Osteoblast (primary cell): ENCODE results near the gene MAD1L1. TPM values are rescaled to one million over a fixed set of nuclear protein-coding genes. Genes with fewer than 3 reads are reported as not detected.

Experiments used
- DNase-seq: peaks from one replicate; pipeline ENCODE4 v3.0.0; 2011; ENCODE audit warnings: low spot score, mixed read lengths; ENCODE audit not compliant: insufficient read length; ENCODE audit errors: missing footprints
- H2AFZ ChIP-seq: 2 replicates; pipeline ENCODE4 v1.6.0; 2011; ENCODE audit warnings: mild to moderate bottlenecking, low read length
- H3K27ac ChIP-seq: 2 replicates; pipeline ENCODE4 v1.5.1; 2011; ENCODE audit warnings: mild to moderate bottlenecking, low read depth, low read length, moderate library complexity
- H3K27me3 ChIP-seq: 2 replicates; pipeline ENCODE4 v1.6.0; 2012; ENCODE audit warnings: mild to moderate bottlenecking, control low read depth, inconsistent platforms, low read length, moderate library complexity; ENCODE audit not compliant: insufficient read depth
- H3K36me3 ChIP-seq: 2 replicates; pipeline ENCODE4 v1.5.1; 2011; ENCODE audit warnings: mild to moderate bottlenecking, low read length, control low read depth, moderate library complexity; ENCODE audit not compliant: insufficient read depth
- H3K4me1 ChIP-seq: 2 replicates; pipeline ENCODE4 v1.5.1; 2011; ENCODE audit warnings: mild to moderate bottlenecking, low read length, control low read depth, moderate library complexity; ENCODE audit not compliant: insufficient read depth
- H3K4me2 ChIP-seq: 2 replicates; pipeline ENCODE4 v1.6.0; 2011; ENCODE audit warnings: mild to moderate bottlenecking, low read length; ENCODE audit not compliant: insufficient read depth
- H3K4me3 ChIP-seq: fragments of 200-600 bp; sonication (generic); 3 replicates; pipeline ENCODE4 v1.5.1; 2012; ENCODE audit warnings: mild to moderate bottlenecking, low read length, inconsistent platforms; ENCODE audit not compliant: insufficient read depth
- H3K79me2 ChIP-seq: 2 replicates; pipeline ENCODE4 v1.6.0; 2012; ENCODE audit warnings: mild to moderate bottlenecking, low read length, control low read depth, inconsistent platforms; ENCODE audit not compliant: insufficient read depth
- H3K9me3 ChIP-seq: 2 replicates; pipeline ENCODE4 v1.5.1; 2011; ENCODE audit warnings: low read depth, low read length, control low read depth
- H4K20me1 ChIP-seq: 2 replicates; pipeline ENCODE4 v1.6.0; 2012; ENCODE audit warnings: mild to moderate bottlenecking, low read length, control low read depth; ENCODE audit not compliant: insufficient read depth
- total RNA-seq: library from RNA; depleted of rRNA; stranded (reverse); fragments of >200 nt; gene quantifications from 2 replicates; pipeline ENCODE4 v1.2.3, GENCODE V29; 2012
- TF ChIP-seq, protein P1 (sequence below): IDR thresholded peaks from 2 replicates; pipeline ENCODE4 v1.5.1; 2011; ENCODE audit warnings: mild to moderate bottlenecking, low read depth, low read length, moderate library complexity; ENCODE audit errors: extremely low read depth

The MAD1L1 gene
- total RNA-seq, 1 donor, result 66.2 TPM

DNA sequence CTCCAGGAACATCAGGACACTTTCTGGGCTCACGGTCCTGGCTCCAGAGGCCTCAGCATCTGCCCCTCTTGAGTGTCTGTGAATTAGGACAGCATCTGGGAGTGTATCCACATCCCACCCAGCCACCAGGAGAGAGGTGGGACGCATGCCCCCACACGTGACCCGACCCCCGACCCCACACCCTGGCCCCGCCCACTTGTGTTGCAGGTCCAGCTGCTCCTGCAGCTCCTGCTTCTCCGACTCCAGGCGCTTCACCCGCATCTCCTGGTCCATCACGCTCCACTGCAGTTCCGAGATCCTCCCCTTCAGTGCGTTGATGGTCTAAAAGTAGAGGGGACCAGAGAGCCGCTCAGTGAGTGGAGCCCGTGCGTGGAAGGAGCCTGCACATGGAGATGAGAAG, 13.6 kb downstream of the MAD1L1 start:
- Histone ChIP-seq H4K20me1 (peaks cover 8% of the 10 kb centered on the region), H3K4me1 (no peaks in the 10 kb centered on the region), H3K79me2 (peaks cover 4% of the 10 kb centered on the region), H3K27me3 (no peaks in the 10 kb centered on the region), H2AFZ (no peak overlapping the region), H3K4me3 (no peak overlapping the region), H3K36me3 (peaks cover 22% of the 10 kb centered on the region), H3K27ac (no peak overlapping the region), H3K9me3 (no peaks in the 10 kb centered on the region), H3K4me2 (no peak overlapping the region)
- TF ChIP-seq, protein P1, sequence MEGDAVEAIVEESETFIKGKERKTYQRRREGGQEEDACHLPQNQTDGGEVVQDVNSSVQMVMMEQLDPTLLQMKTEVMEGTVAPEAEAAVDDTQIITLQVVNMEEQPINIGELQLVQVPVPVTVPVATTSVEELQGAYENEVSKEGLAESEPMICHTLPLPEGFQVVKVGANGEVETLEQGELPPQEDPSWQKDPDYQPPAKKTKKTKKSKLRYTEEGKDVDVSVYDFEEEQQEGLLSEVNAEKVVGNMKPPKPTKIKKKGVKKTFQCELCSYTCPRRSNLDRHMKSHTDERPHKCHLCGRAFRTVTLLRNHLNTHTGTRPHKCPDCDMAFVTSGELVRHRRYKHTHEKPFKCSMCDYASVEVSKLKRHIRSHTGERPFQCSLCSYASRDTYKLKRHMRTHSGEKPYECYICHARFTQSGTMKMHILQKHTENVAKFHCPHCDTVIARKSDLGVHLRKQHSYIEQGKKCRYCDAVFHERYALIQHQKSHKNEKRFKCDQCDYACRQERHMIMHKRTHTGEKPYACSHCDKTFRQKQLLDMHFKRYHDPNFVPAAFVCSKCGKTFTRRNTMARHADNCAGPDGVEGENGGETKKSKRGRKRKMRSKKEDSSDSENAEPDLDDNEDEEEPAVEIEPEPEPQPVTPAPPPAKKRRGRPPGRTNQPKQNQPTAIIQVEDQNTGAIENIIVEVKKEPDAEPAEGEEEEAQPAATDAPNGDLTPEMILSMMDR, result no peak
- DNase-seq, result peak; percentile 36

DNA sequence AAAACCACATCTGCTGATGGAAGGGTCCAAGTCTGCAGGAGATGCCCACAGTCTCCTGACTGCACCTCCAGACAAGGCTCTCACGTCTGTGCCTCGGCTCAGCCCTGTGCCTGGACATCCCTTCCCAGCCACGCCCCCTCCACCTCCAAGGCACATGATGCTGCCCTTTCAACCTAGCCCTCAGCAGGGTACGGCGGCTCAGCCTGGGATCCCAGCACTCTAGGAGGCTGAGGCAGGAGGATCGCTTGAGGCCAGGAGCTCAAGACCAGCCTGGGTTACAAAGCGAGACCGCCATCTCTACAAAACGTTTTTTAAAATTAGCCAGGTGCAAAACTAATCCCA, 14.3 kb downstream of the MAD1L1 start:
- no peak overlapping the region for H3K4me2 ChIP-seq
- H3K9me3 ChIP-seq, result no peaks in the 10 kb centered on the region
- H2AFZ ChIP-seq, result no peak overlapping the region
- H3K4me1 ChIP-seq, result no peaks in the 10 kb centered on the region
- H3K4me3 ChIP-seq, result no peak overlapping the region
- H3K79me2 ChIP-seq, result peaks cover 2% of the 10 kb centered on the region
- peaks cover 5% of the 10 kb centered on the region for H4K20me1 ChIP-seq
- TF ChIP-seq, protein P1, result no peak
- H3K27me3 ChIP-seq, result no peaks in the 10 kb centered on the region
- no peak overlapping the region for H3K27ac ChIP-seq
- peaks cover 21% of the 10 kb centered on the region for H3K36me3 ChIP-seq
- peak; percentile 75 for DNase-seq

DNA sequence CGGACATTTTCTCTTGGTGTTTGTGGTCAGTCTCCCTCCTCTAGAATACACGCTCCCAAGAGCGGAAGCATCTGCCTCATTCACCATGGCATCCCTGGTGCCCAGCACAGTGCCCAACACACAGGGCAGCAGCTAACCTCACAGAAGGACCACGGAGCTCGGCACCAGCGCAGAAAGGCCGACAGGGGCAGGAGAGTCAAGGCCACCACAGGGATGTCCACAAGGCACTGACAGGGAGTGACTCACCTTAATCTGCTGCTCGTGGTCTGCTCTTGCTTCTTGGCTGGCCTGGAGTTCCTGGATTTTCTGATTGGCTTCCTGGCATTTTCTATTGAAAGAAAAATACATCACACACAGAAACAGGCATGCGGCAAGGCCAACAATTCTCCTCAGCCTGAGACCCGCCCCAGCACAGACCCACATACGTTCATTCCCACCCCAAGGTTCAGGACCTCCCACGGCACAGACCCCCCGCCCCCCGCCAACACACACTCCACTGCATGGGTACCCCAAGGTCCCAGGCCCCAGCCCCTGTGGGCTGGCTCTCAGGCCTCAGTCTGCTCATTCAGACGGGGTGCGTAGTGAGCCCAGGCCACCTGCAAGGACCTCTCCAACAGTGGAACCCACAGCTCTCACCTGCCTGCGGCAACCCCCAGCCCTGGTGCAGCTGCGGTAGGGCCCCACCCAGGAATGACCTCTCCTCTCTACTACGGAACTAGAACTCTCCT, 14.9 kb downstream of the MAD1L1 start:
- H3K79me2 ChIP-seq, result peaks cover 2% of the 10 kb centered on the region
- TF ChIP-seq, protein P1, result no peak
- H3K36me3 ChIP-seq, result peaks cover 22% of the 10 kb centered on the region
- peak; percentile 89 for DNase-seq
- H3K27ac ChIP-seq, result no peak overlapping the region
- H3K4me2 ChIP-seq, result no peak overlapping the region
- H4K20me1 ChIP-seq, result peaks cover 5% of the 10 kb centered on the region
- H3K4me3 ChIP-seq, result no peak overlapping the region
- no peaks in the 10 kb centered on the region for H3K27me3 ChIP-seq
- H3K9me3 ChIP-seq, result no peaks in the 10 kb centered on the region
- H2AFZ ChIP-seq, result no peak overlapping the region
- no peaks in the 10 kb centered on the region for H3K4me1 ChIP-seq

DNA sequence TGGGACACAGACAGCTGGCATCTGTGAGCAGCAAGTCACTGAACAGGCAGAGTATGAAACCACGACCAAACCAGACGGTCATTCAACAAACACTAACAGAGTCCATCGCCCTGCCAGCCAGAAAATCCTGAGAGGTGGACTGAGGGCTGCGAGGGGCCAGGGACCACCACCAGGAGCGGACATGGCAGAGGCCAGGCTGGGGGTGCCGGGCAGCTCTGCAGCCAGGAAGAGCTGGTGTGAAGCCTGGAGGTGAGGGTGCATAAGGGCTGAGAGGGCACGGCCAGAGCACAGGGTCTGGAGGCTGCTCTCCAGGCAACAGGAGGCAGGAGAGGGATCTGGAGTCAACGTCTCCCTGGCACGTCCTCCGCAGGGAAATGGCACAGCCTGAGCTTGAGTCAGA, 15.5 kb downstream of the MAD1L1 start:
- Histone ChIP-seq H3K4me3 (no peak overlapping the region), H3K27ac (no peak overlapping the region), H3K27me3 (no peaks in the 10 kb centered on the region), H3K9me3 (no peaks in the 10 kb centered on the region), H3K36me3 (peaks cover 24% of the 10 kb centered on the region), H4K20me1 (peaks cover 5% of the 10 kb centered on the region), H3K4me2 (no peak overlapping the region), H3K79me2 (peaks cover 2% of the 10 kb centered on the region), H2AFZ (no peak overlapping the region), H3K4me1 (no peaks in the 10 kb centered on the region)
- DNase-seq, result peak; percentile 79
- TF ChIP-seq, protein P1, result no peak
